B cell (primary cell): Measurements from ENCODE around the gene GTF2A1L. TPM values are rescaled to one million over a fixed set of nuclear protein-coding genes. Genes with fewer than 3 reads are reported as not detected.

Experiments used
- ATAC-seq: fragments of 200-7000 bp; cut with Tn5 transposase; one replicate; pipeline ENCODE4 v1.10.0; 2021; ENCODE audit warnings: low read depth, mild to moderate bottlenecking, moderate number of reproducible peaks, moderate library complexity
- CTCF ChIA-PET: fragments of 350-600 bp; sonication (Branson Sonifier 250); formaldehyde crosslinking; loops from one replicate; lab custom pipeline; 2021; ENCODE audit warnings: antibody characterized with exemption, inconsistent platforms; lab: Charles Lee
- POLR2A ChIA-PET: fragments of 350-600 bp; sonication (Branson Sonifier 250); formaldehyde crosslinking; loops from one replicate; lab custom pipeline; 2021; ENCODE audit warnings: antibody characterized with exemption; lab: Charles Lee
- DNase-seq: peaks from one replicate; pipeline ENCODE4 v3.0.0; 2013
- H2AFZ ChIP-seq: 2 replicates; pipeline ENCODE4 v1.6.1; 2012; ENCODE audit warnings: mild to moderate bottlenecking, low read depth, low read length; ENCODE audit not compliant: insufficient read depth, poor library complexity, severe bottlenecking
- H3K27ac ChIP-seq, 2 donors: 1 replicate in 1 of 2; 2 replicates in 1 of 2; pipeline ENCODE4 v1.5.1; 2012 to 2013; ENCODE audit warnings: low read length in 2 of 2, mild to moderate bottlenecking in 2 of 2, moderate library complexity in 1 of 2
- H3K27me3 ChIP-seq, 4 experiments: fragments of 200-600 bp in 1 of 4; sonication (generic) in 1 of 4; replicated peaks in 1 of 4; 1 replicate in 2 of 4; 2 replicates in 2 of 4; pipeline versions ENCODE4 v1.6.1 to v1.7.0; 2013 to 2016; ENCODE audit warnings: low read length in 3 of 4, mild to moderate bottlenecking in 2 of 4, mixed read lengths in 1 of 4, moderate library complexity in 1 of 4; ENCODE audit not compliant: insufficient read depth in 4 of 4, control insufficient read depth in 3 of 4; ENCODE audit errors: control extremely low read depth in 1 of 4
- H3K36me3 ChIP-seq, 2 experiments: replicated peaks in 1 of 2; 1 replicate in 1 of 2; 2 replicates in 1 of 2; pipeline versions ENCODE4 v1.6.1 to v1.7.1; 2013; ENCODE audit warnings: low read length in 1 of 2; ENCODE audit not compliant: insufficient read depth in 2 of 2, control insufficient read depth in 1 of 2; ENCODE audit errors: control extremely low read depth in 1 of 2, extremely low read depth in 1 of 2
- H3K4me1 ChIP-seq, 2 donors: fragments of 200-600 bp in 1 of 2; sonication (generic) in 1 of 2; 1 replicate in 1 of 2; 2 replicates in 1 of 2; pipeline versions ENCODE4 v1.5.1 to v1.6.1; 2013 to 2017; ENCODE audit warnings: low read length in 2 of 2; ENCODE audit not compliant: control insufficient read depth in 2 of 2, insufficient read depth in 2 of 2
- H3K4me2 ChIP-seq: replicated peaks from 2 replicates; pipeline ENCODE3; 2012; ENCODE audit warnings: mild to moderate bottlenecking, low read depth, low read length; ENCODE audit not compliant: poor library complexity, severe bottlenecking
- H3K4me3 ChIP-seq, 5 experiments: fragments of 200-600 bp in 1 of 5; sonication (generic) in 1 of 5; 1 replicate in 3 of 5; 2 replicates in 2 of 5; pipeline versions ENCODE4 v1.5.1 to v1.7.0; 2011 to 2016; ENCODE audit warnings: low read length in 4 of 5, mild to moderate bottlenecking in 4 of 5, low read depth in 2 of 5, control low read depth in 1 of 5, moderate library complexity in 1 of 5; ENCODE audit not compliant: insufficient read depth in 1 of 5; ENCODE audit errors: control extremely low read depth in 1 of 5, extremely low read depth in 1 of 5
- H3K79me2 ChIP-seq: fragments of 200-600 bp; sonication (generic); one replicate; pipeline ENCODE4 v1.6.0; 2016; ENCODE audit warnings: low read length; ENCODE audit not compliant: control insufficient read depth, insufficient read depth
- H3K9ac ChIP-seq: fragments of 200-600 bp; sonication (generic); 2 replicates; pipeline ENCODE4 v1.6.1; 2017; ENCODE audit warnings: mild to moderate bottlenecking, low read length, moderate library complexity
- H3K9me3 ChIP-seq, 3 donors: one replicate each; pipeline versions ENCODE4 v1.6.1 to v1.7.1; 2013; ENCODE audit warnings: low read length in 2 of 3; ENCODE audit not compliant: control insufficient read depth in 2 of 3, insufficient read depth in 1 of 3; ENCODE audit errors: control extremely low read depth in 1 of 3
- H4K20me1 ChIP-seq: 2 replicates; pipeline ENCODE4 v1.6.0; 2012; ENCODE audit warnings: mild to moderate bottlenecking, low read length; ENCODE audit not compliant: insufficient read depth, control insufficient read depth, poor library complexity, severe bottlenecking
- H3K27ac Mint-ChIP-seq: one replicate; pipeline ENCODE4 v1.8.0; 2021; ENCODE audit warnings: mixed read lengths
- H3K27me3 Mint-ChIP-seq: one replicate; pipeline ENCODE4 v1.8.0; 2021; ENCODE audit warnings: mixed read lengths
- H3K4me1 Mint-ChIP-seq: one replicate; pipeline ENCODE4 v1.8.0; 2021; ENCODE audit warnings: mixed read lengths
- H3K4me3 Mint-ChIP-seq: one replicate; pipeline ENCODE4 v1.8.0; 2021; ENCODE audit warnings: mixed read lengths
- H3K9me3 Mint-ChIP-seq: one replicate; pipeline ENCODE4 v1.8.0; 2022; ENCODE audit warnings: mixed read lengths; ENCODE audit not compliant: insufficient read depth
- CTCF ChIP-seq: fragments of 200-600 bp; IDR thresholded peaks from one replicate; pipeline ENCODE4 v1.8.0; 2022; ENCODE audit warnings: antibody characterized with exemption, mild to moderate bottlenecking
- EZH2 ChIP-seq: IDR thresholded peaks from 2 replicates; pipeline ENCODE4 v1.6.1; 2012; ENCODE audit warnings: borderline replicate concordance, low read depth, mild to moderate bottlenecking, moderate library complexity, low read length; ENCODE audit not compliant: insufficient read depth, poor library complexity, severe bottlenecking
- WGBS: methylation state at CpG from one replicate; pipeline ENCODE4 v1.1.5; 2013; ENCODE audit warnings: missing lambda C conversion rate; ENCODE audit not compliant: insufficient coverage; 5-methylcytosine and 5-hydroxymethylcytosine counted together
- intact Hi-C: fragments of 100-400 bp; cut with micrococcal nuclease; formaldehyde crosslinking; loops from one replicate; pipeline ENCODE4 v1.10.0; 2022
- polyA plus RNA-seq: library from polyadenylated mRNA; depleted of rRNA; stranded (reverse); fragments of >200 nt; gene quantifications from 2 replicates; pipeline ENCODE4 v1.2.3, GENCODE V29; 2012
- total RNA-seq, 2 donors: library from RNA; stranded (reverse); fragments of 120-200 nt in 1 of 2; gene quantifications; 1 replicate in 1 of 2; 2 replicates in 1 of 2; pipeline versions ENCODE4 v1.2.3 to v1.2.4, GENCODE V29; 2013 to 2022

The GTF2A1L gene
- total and polyA plus RNA-seq, 2 donors (not counting 1 experiment from before 2014, with no cell fraction given), result not detected

DNA sequence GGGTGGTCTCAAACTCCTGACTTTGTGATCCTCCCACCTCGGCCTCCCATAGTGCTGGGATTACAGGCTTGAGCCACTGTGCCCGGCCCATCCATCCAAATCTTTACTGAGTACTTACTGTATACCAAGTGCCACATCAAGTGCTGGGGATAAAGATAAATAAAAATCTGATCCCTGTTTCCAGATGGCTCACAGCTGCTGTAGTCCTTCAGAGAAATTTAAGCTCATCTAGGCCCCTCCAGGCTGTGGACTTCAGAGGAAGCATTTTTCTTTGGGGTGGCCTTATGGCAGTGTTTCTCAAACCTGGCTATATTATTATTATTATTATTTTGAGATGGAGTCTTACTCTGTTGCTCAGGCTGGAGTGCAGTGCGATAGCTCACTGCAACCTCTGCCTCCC lies 33.7 kb upstream of the GTF2A1L start:
- Histone ChIP-seq H3K4me1 (no peaks in the 10 kb centered on the region), H3K36me3 (no peaks in the 10 kb centered on the region), H3K4me3 (no peak overlapping the region), H3K27ac (no peak overlapping the region), H3K9me3 (no peaks in the 10 kb centered on the region), H3K27me3 (peaks cover 0 to 6% (median 0%) of the 10 kb centered on the region in 4 experiments), H3K79me2 (no peaks in the 10 kb centered on the region), H3K4me2 (no peak overlapping the region), H2AFZ (no peak overlapping the region), H4K20me1 (no peaks in the 10 kb centered on the region), H3K9ac (no peak overlapping the region)
- H3K27me3 Mint-ChIP-seq, result peaks cover 20% of the 10 kb centered on the region
- H3K4me3 Mint-ChIP-seq, result no peak overlapping the region
- ATAC-seq, result no peak
- no peak for DNase-seq
- no peak overlapping the region for H3K27ac Mint-ChIP-seq
- ChIA-PET CTCF (no interaction called here), POLR2A (no interaction called here)
- no peaks in the 10 kb centered on the region for H3K9me3 Mint-ChIP-seq
- WGBS, result 80% methylated on average over 1 of the region's 3 CpGs
- intact Hi-C loops, result no loop called here
- no peak for TF ChIP-seq EZH2
- TF ChIP-seq CTCF, result no peak
- no peaks in the 10 kb centered on the region for H3K4me1 Mint-ChIP-seq

DNA sequence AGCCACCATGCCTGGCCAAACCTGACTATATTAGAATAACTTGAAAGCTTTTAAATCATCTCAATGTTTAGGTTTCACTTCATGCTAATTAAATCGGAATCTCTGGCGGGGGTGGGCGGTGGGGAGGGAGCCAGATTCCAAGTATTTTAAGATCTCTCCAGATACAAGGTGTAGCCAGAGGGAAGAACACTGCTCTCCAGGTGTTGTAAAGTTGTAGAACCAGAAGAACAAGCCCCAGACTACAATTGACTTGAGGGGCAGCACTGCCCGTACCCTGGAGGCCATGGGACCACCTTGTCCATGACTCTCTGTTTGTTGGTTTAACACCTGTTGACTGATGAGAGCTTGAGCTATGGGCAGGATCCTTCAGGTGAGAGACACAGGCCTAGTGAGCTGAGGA lies 33.1 kb upstream of the GTF2A1L start:
- H3K79me2 ChIP-seq, result no peaks in the 10 kb centered on the region
- H3K27me3 ChIP-seq, result peaks cover 0 to 6% (median 0%) of the 10 kb centered on the region in 4 experiments
- no peak overlapping the region for H3K4me3 Mint-ChIP-seq
- intact Hi-C loops, result no loop called here
- no peak overlapping the region for H3K9ac ChIP-seq
- no peak for DNase-seq
- H3K27me3 Mint-ChIP-seq, result peaks cover 20% of the 10 kb centered on the region
- H3K36me3 ChIP-seq, result no peaks in the 10 kb centered on the region
- POLR2A ChIA-PET, result no interaction called here
- CTCF ChIA-PET, result no interaction called here
- no peak overlapping the region for H3K4me3 ChIP-seq
- no peak overlapping the region for H2AFZ ChIP-seq
- H3K9me3 Mint-ChIP-seq, result no peaks in the 10 kb centered on the region
- no peaks in the 10 kb centered on the region for H4K20me1 ChIP-seq
- no peaks in the 10 kb centered on the region for H3K4me1 ChIP-seq
- no peaks in the 10 kb centered on the region for H3K9me3 ChIP-seq
- H3K27ac Mint-ChIP-seq, result no peak overlapping the region
- no peak overlapping the region for H3K4me2 ChIP-seq
- no peaks in the 10 kb centered on the region for H3K4me1 Mint-ChIP-seq
- H3K27ac ChIP-seq, result no peak overlapping the region
- 95% methylated on average over 4 of the region's 4 CpGs for WGBS
- TF ChIP-seq EZH2 (no peak), CTCF (no peak)
- no peak for ATAC-seq
